Adrenal gland (tissue), 5 donors: ENCODE results near the gene HYI.

Experiments used
- CTCF ChIP-seq, 6 experiments: fragments of 450-650 bp in 4 of 6; fragments of 200-600 bp in 2 of 6; sonication (generic) in 1 of 6; IDR thresholded peaks; 1 replicate in 5 of 6; 2 replicates in 1 of 6; pipeline versions ENCODE4 v1.5.1 to v1.8.0; 2016 to 2021; ENCODE audit warnings: antibody characterized with exemption in 6 of 6, mild to moderate bottlenecking in 2 of 6, moderate library complexity in 1 of 6
- POLR2A ChIP-seq, 2 donors: fragments of 450-650 bp; IDR thresholded peaks; one replicate each; pipeline ENCODE4 v1.6.1; 2017; ENCODE audit warnings: antibody characterized with exemption in 2 of 2, mild to moderate bottlenecking in 2 of 2, moderate library complexity in 1 of 2
- donor health status: DM: no; HTN: no; CAD: no.

DNA sequence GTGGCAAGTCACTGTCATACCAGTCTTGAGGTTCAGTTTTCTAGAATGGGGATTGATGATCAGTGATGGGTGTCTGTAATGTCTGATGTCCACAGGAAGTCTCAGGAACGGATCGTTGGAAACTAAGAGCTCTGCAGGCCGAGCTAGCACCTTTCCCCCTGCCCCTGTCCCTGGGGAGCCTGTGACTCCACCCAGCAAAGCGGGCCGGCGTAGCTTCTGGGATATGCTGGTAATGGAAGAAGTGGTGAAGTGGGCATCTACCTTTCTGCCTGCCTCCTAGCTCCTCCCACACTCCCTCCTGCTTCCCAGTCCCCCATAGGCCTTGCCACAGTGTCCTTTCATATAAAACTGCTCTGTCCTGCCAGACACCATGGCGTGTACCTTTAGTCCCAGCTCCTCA, 13.4 kb downstream of the HYI start:
- TF ChIP-seq CTCF (IDR thresholded peaks at IDR 0.05) (no peak), POLR2A (IDR thresholded peaks at IDR 0.05) (no peak)
